GM12874 (cell line): ENCODE measurements around the gene TMEM108.

Source experiments
- TF ChIP-seq, protein P1 (sequence below): IDR thresholded peaks from 2 replicates; pipeline ENCODE4 v1.5.1; 2011; ENCODE audit warnings: low read depth, mild to moderate bottlenecking, control low read depth, low read length, moderate library complexity; ENCODE audit not compliant: insufficient read depth

TMEM108 gene

DNA sequence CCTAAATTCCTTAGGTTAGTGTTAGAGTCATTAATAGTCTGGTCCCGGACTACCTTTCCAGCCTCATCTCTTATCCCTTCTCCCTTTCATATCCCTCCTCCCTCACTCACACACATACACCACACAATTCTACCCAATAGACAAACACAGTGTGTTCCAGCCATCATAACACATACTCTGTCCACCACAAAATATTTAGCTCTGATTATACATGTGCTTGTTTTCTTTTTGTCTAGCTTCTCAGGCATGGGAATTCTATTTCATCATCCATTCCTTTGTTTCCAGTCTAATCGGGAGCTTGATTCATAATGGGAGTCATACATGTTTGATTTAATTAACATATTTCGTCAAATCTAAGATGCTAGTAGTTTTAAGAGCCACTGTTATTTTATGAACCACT is 199.8 kb downstream of the TMEM108 start:
- TF ChIP-seq, protein P1, sequence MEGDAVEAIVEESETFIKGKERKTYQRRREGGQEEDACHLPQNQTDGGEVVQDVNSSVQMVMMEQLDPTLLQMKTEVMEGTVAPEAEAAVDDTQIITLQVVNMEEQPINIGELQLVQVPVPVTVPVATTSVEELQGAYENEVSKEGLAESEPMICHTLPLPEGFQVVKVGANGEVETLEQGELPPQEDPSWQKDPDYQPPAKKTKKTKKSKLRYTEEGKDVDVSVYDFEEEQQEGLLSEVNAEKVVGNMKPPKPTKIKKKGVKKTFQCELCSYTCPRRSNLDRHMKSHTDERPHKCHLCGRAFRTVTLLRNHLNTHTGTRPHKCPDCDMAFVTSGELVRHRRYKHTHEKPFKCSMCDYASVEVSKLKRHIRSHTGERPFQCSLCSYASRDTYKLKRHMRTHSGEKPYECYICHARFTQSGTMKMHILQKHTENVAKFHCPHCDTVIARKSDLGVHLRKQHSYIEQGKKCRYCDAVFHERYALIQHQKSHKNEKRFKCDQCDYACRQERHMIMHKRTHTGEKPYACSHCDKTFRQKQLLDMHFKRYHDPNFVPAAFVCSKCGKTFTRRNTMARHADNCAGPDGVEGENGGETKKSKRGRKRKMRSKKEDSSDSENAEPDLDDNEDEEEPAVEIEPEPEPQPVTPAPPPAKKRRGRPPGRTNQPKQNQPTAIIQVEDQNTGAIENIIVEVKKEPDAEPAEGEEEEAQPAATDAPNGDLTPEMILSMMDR = no peak

DNA sequence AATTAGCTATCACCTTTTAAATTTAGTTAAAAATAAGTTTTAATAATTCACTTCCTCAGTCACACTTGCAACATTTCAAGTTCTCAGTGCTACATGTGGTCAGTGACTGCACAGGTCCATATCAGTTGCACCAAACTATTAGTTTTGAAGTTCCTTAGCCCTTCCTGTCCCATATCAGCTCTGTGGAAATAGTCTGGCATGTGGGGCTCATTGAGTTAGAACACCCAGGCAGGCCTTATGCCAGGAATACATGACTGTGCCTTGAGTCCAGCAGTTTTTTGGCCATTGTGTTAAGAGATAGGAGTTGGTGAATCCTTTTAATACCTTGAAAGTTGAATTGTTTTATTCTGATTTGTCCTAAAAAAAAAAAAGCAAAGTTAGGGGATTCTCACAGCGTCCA is 207.9 kb downstream of the TMEM108 start:
- TF ChIP-seq, protein P1 = no peak

DNA sequence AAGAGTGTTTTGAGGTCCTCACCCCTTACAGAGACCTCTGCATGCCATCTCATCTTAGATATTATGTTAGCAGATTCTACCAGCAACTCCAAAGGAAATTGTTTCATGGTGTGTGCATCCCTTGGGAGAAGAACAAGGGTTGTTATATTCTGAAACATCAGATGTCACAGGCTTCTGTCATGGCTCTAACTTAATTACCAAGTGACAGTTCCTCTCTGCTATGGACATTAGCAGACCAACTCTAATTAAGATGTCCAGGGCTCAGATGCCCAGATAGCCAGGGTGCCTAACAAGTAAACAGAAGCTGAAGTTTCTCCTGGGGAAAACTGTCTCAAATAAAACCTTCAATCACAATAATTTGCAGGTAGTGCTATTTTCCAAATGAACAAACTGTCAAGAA is 208.6 kb downstream of the TMEM108 start:
- TF ChIP-seq, protein P1 = no peak

DNA sequence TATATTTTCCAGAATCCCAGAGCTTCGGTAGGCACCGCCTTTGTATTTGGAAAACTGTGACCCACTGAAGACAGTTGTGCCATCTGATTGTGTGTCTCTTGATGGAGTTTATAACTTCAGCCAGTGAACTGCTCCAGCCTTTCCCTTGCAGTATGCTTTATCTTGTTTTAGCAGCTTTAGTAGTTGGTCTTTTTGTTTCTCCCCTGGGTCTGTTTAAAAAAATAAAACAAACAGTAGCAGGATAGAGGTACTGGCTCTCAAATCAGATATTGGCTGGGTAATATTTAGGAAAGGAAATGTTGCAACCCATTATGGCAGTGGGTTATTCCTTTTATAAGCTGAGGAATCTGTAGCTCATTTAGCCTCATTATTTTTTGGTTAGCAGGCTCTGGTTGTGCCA is 210.2 kb downstream of the TMEM108 start:
- TF ChIP-seq, protein P1 = no peak

DNA sequence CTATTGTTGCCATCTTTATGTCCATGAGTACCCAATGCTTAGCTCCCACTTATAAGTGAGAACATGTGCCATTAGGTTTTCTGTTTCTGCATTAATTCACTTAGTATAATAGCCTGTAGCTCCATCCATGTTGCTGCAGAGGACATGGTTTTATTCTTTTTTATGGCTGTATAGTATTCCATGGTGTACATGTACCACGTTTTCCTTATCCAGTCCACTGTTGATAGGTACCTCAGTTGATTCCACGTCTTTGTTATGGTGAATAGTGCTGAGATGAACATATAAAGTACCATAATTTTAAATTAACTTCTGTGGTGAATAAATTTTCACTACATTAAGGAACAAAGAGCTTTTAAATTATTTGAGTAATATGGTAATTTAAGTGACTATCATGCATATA is 211.3 kb downstream of the TMEM108 start:
- TF ChIP-seq, protein P1 = no peak

DNA sequence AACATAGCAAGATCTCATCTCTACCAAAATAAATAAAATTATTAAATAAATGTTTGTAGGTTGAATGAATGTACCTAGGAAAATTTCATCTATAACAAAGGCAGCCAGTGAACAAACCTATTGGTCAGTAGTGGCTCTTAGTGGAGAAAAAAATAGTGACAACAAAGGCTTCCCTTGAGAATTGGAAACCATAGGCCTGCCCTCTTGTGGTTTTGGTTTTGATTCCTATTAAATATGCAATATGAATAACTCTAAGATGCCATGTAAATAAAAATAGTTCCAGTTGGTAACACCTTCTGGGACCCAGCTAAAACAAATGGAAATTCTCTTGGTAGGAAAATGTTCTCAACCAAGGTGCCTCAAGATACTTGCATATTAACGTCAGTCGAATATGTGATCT is 216.0 kb downstream of the TMEM108 start:
- TF ChIP-seq, protein P1 = no peak

DNA sequence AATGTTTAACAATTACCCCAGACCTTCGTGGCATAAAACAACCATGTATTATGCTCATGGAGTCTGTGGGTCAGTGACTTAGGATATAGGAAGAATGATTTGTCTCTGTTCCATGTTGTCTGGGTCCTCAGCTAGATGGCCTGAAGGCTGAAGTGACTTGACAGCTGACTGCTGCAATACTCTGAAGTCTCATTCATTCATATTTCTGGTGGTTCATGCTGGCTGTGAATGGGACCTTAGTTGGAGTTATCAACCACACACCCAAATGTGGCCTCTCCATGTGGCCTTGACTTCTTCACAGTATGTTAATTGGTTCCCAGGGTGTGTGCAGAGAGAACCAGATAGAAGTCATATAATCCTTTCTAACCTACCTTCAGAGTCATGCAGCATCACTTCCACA is 216.5 kb downstream of the TMEM108 start:
- TF ChIP-seq, protein P1 = no peak
